SJCRH30 (cell line): ENCODE data around the gene AADACL3. TPM values are rescaled to one million over a fixed set of nuclear protein-coding genes. Genes with fewer than 3 reads are reported as not detected.

ENCODE experiments used
- DNase-seq, 2 experiments: peaks; one replicate each; pipeline ENCODE4 v3.0.0-alpha.2; 2015 to 2020
- H3K27ac ChIP-seq: fragments of 250-450 bp; sonication (Bioruptor Pico); 2 replicates; pipeline ENCODE4 v1.5.1; 2020; ENCODE audit warnings: mild to moderate bottlenecking, moderate library complexity
- H3K27me3 ChIP-seq: fragments of 250-450 bp; sonication (Bioruptor Pico); 2 replicates; pipeline ENCODE4 v1.5.1; 2020; ENCODE audit warnings: mild to moderate bottlenecking, moderate library complexity
- H3K36me3 ChIP-seq: fragments of 250-450 bp; sonication (Bioruptor Pico); 2 replicates; pipeline ENCODE4 v1.5.1; 2020; ENCODE audit warnings: mild to moderate bottlenecking, moderate library complexity
- H3K4me1 ChIP-seq: fragments of 250-450 bp; sonication (Bioruptor Pico); 2 replicates; pipeline ENCODE4 v1.5.1; 2020; ENCODE audit warnings: mild to moderate bottlenecking, moderate library complexity
- H3K4me3 ChIP-seq: fragments of 250-450 bp; sonication (Bioruptor Pico); 2 replicates; pipeline ENCODE4 v1.5.1; 2020; ENCODE audit warnings: mild to moderate bottlenecking, moderate library complexity
- H3K9me3 ChIP-seq: fragments of 250-450 bp; sonication (Bioruptor Pico); replicated peaks from 2 replicates; pipeline ENCODE4 v1.5.1; 2020; ENCODE audit warnings: mild to moderate bottlenecking, moderate library complexity
- total RNA-seq: library from RNA; depleted of rRNA; stranded (reverse); fragments of >200 nt; shearing (Covaris generic); gene quantifications from 2 replicates; pipeline ENCODE4 v1.2.3, GENCODE V29; 2014

AADACL3 gene
- total RNA-seq, 1 experiment from 2014 or later: not detected

DNA sequence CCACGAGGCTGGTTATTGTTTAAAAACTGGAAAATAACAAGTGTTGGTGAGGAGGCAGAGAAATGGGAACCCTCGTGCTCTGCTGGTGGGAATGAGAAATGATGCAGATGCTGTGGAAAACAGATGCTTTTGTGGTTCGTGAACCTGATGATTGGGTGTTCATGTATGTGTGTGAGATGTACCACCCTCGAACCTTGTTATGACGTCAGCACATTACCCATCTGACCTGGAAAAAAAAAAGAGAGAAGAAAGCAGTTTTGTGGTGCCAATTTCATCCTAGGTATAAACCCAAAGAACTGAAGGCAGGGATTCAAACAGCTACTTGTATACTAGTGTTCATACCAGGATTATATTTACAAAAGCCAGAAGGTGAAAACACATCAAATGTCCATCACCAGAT, 23.7 kb downstream of the AADACL3 start:
- H3K4me1 ChIP-seq: no peaks in the 10 kb centered on the region
- H3K4me3 ChIP-seq: no peak overlapping the region
- H3K27me3 ChIP-seq: no peaks in the 10 kb centered on the region
- no peaks in the 10 kb centered on the region for H3K36me3 ChIP-seq
- H3K9me3 ChIP-seq: no peaks in the 10 kb centered on the region
- no peak overlapping the region for H3K27ac ChIP-seq
- DNase-seq: no peak

DNA sequence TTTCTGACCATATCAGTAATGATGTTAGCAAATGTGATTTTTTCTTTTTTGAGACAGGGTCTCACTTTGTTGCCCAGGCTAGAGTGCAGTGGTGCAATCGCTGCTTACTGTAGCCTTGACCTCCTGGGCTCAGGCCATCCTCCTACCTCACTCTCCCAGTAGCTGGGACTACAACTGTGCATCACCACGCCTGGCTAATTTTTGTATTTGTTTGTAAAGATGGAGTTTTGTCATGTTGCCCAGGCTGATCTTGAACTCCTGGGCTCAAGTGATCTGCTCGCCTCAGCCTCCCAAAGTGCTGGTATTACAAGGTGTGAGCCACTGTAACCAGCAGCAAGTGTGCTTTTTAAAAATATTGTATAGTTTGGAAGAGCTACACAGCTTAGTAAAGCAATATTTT, 26.0 kb downstream of the AADACL3 start:
- Histone ChIP-seq H3K36me3 (no peaks in the 10 kb centered on the region), H3K27ac (no peak overlapping the region), H3K4me1 (no peaks in the 10 kb centered on the region), H3K27me3 (no peaks in the 10 kb centered on the region), H3K4me3 (no peak overlapping the region), H3K9me3 (no peaks in the 10 kb centered on the region)
- no peak for DNase-seq

DNA sequence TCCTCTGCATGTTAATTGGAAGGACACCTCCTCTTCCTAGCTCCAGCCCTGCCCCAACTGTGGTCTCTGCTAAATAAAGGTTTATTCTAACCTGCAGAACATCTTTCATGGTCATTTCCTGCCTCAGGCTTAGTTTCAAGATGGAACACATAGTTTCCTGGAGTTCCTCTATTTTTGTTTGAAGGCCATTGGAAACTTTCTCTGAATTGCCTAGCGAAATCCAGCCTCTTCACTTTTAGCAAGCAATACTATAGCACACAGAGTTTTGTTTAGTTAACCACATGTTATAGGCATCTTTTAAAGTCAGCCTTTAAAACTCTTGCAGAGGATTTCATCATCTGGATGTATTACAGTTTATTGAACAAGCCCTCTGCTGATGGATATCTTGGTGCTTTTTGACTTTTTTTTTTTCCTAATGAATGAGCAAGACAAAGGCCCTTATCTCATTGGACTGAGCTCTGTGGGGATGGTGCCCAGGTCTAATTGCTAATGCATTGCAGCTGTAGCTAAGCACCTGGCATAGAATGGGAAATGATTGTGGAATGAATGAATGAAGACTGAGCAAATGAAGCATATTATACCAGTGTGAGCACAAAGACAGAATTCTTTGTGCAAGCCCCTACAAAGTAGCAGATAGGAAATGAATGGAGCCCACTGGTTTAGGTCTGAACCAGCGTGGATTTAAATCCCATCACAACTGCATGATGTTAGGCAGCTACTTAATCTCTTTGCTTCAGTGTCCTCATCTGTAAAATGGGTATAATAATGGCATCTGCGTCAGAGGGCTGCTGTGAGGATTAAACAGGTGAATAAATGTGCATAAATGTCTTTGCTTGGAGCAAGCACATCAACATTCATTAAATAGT, 29.4 kb downstream of the AADACL3 start:
- H3K27ac ChIP-seq: no peak overlapping the region

DNA sequence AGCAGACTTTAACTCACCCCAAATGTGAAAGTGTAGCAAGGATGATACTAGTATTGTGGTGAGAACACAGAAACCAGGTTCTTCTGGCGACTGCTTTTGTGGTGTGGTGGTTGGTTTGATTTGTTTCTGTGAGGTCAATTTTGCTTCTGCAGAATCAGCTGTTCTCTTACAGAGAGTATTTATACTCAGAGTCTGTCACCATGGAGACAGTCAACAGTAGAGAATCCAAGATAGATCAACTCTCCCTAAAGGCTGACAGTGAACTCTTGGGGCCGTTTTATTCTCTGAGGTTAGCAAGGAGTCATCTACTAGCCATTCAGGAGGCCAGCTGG, 30.0 kb downstream of the AADACL3 start, which contains the start of gene CFAP107:
CFAP107 (plus strand) TSS at position 209 of the 332 bp plus-strand sequence. CDS start 231 bp downstream, outside the sequence.
- H3K36me3 ChIP-seq: no peaks in the 10 kb centered on the region
- DNase-seq: no peak
- H3K27me3 ChIP-seq: no peaks in the 10 kb centered on the region
- no peak within 1 kb of the TSS for H3K4me3 ChIP-seq
- H3K27ac ChIP-seq: no peak within 1 kb of the TSS
- no peaks in the 10 kb centered on the region for H3K4me1 ChIP-seq
- 0 out of 2 replicates have a peak, but pooled peaks cover 2% of the 10 kb centered on the region for H3K9me3 ChIP-seq

More for the DNA sequence above, 29.4 kb downstream of the AADACL3 start:
- Histone ChIP-seq H3K27me3 (no peaks in the 10 kb centered on the region), H3K4me3 (no peak overlapping the region), H3K9me3 (0 out of 2 replicates have a peak, but pooled peaks cover 2% of the 10 kb centered on the region), H3K36me3 (no peaks in the 10 kb centered on the region), H3K4me1 (no peaks in the 10 kb centered on the region)
- DNase-seq: no peak

DNA sequence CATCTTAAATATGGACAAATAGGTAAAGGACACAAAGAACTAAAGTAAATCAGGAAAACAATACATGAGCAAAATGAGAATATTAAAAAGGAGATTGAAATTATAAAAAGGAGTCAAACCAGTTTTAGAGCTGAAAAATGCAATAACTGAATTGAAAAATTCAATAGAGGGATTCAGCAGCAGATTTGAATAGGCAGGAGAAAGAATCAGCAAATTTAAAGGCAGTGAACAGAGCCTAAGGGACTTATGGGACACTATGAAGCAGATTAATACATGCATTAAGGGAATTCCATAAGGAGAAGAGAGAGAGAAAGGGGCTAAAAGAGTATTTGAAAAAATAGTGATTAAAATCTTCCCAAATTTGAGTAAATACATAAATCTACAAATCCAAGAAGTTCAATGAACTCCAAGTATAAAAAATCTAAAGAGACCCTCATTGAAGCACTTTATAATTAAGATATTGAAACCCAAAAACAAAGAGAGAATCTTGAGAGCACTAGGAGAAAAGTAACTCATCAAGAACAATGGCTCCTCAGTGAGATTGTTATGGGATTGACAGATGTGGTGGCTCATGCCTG, 33.0 kb downstream of the AADACL3 start:
- Histone ChIP-seq H3K4me3 (no peak overlapping the region), H3K9me3 (0 out of 2 replicates have a peak, but pooled peaks cover 2% of the 10 kb centered on the region), H3K27ac (no peak overlapping the region), H3K4me1 (no peaks in the 10 kb centered on the region), H3K27me3 (no peaks in the 10 kb centered on the region), H3K36me3 (no peaks in the 10 kb centered on the region)
- no peak for DNase-seq

DNA sequence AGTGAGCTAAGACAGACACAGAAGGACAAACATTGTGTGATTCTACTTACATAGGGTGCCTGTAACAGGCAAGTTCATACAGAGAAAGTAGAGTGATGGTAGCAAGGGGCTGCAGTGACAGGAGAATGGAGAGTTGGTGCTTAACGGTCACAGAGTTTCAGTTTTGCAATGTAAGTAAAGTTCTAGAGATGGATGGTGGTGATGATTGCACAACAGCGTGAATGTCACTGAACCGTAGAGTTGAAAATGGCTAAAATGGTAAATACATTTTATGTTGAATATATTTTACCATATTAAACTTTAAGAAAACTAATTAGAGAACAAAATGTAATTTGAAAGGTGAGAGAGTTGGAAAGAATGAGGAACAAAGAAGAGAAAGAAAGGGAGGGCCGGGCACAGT, 38.8 kb downstream of the AADACL3 start:
- 0 out of 2 replicates have a peak, but pooled peaks cover under 1% of the 10 kb centered on the region for H3K9me3 ChIP-seq

DNA sequence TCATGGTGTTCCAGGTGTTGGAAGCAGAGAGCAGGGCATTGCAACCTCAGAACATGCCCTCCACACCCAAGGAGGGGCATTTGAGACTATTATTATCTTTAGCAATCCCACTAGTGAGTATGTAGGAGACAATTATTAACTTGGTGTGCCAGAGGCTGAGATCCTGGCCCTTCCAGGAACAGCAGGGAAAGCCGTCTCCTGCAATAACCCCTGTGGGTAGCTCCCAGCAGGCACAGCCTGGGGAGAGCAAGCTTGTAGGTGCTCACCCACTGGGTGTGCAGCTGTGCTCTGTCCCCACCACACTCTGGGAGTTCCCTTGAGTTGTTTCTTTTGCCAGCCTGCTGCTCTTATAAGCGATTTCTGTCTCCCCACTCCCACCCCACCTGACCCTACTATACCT, 40.4 kb downstream of the AADACL3 start:
- H3K27me3 ChIP-seq: peaks cover 8% of the 10 kb centered on the region; the same call in 1 of the 2 replicates
- H3K4me1 ChIP-seq: no peaks in the 10 kb centered on the region
- H3K36me3 ChIP-seq: no peaks in the 10 kb centered on the region
- no peak for DNase-seq
- H3K4me3 ChIP-seq: no peak overlapping the region
- H3K9me3 ChIP-seq: no peaks in the 10 kb centered on the region
- no peak overlapping the region for H3K27ac ChIP-seq

More for the DNA sequence above, 38.8 kb downstream of the AADACL3 start:
- Histone ChIP-seq H3K27ac (no peak overlapping the region), H3K36me3 (no peaks in the 10 kb centered on the region), H3K27me3 (peaks cover 8% of the 10 kb centered on the region; the same call in 1 of the 2 replicates), H3K4me3 (no peak overlapping the region), H3K4me1 (no peaks in the 10 kb centered on the region)
- DNase-seq: no peak

DNA sequence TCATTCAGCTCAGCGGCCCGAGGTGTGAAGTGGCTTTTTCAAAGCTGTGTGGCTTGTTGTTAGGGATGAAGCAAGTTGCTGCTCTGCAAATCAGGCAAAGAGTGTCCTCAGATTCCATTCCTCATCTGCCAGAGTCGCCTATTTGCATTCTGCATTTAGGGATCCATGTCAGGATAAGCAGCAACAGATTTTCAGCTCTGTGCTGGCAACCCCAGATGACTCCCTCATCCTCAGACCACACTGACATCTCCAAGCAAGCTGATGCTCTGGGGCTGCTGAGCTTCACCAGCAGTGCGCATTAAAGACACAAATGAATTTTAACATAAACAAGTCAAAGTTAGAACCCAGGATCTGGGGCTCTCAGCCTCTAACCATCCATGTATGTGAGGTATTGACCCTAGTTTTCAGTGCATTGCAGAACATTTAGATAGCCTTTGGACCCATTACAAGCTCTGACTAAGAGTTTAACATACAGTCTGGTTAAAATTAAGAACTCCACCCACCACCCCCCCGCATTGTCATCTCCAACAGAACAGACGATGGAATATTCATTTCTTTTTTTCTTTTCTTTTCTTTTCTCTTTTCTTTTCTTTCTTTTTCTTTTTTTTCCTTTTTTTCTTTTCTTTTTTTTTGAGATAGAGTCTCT, 41.0 kb downstream of the AADACL3 start:
- DNase-seq: no peak

DNA sequence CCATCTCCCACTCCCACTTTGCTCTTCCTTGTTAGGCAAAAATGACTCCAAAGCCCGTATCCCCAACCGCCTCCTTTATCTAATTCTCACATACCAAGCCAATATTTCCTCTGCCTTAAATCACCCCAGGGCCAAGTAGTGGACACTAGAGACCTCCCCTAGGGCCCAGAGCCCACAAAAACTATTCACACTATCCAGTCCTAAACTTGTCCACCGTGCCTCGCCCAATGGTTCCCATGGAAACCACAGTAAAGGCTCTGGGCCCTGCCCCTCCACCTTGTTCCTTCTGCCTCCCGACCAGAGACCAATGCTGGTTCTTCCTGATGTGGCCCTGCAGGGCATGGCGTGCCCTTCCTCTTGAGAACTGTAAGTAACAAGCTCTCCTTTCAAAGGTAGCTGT, 41.9 kb downstream of the AADACL3 start:
- no peaks in the 10 kb centered on the region for H3K4me1 ChIP-seq
- DNase-seq: no peak
- no peaks in the 10 kb centered on the region for H3K9me3 ChIP-seq
- H3K27me3 ChIP-seq: peaks cover 8% of the 10 kb centered on the region; the same call in 1 of the 2 replicates
- no peaks in the 10 kb centered on the region for H3K36me3 ChIP-seq
- H3K4me3 ChIP-seq: no peak overlapping the region
- no peak overlapping the region for H3K27ac ChIP-seq

More for the DNA sequence above, 41.0 kb downstream of the AADACL3 start:
- H3K36me3 ChIP-seq: no peaks in the 10 kb centered on the region
- no peak overlapping the region for H3K27ac ChIP-seq
- peaks cover 8% of the 10 kb centered on the region; the same call in 1 of the 2 replicates for H3K27me3 ChIP-seq
- no peaks in the 10 kb centered on the region for H3K4me1 ChIP-seq
- no peaks in the 10 kb centered on the region for H3K9me3 ChIP-seq
- H3K4me3 ChIP-seq: no peak overlapping the region

DNA sequence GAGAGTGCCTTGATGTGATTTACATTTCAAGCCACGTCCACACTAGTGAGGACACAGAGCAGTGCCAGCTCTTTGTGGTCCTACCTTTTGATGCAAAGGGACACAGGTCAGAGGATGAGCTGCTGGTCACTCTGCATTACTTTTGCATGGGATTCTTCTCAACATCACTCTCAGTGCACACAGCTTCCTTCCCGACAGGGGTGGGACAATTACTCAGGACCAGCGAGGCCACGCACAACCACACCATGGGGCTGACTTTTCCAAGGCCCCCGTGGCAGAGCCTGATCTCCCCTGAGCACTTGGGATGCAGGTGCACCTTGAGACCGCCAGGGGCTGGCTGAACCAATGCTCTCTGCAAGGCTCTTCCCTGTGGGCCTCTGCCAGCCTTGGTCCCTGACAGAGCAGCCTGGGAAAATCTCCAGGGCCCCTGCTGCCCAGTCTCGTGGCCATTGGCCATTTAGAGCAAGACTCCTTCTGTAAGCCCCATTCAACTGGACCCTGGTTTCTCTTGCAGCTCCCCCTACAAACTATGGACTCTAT, 44.4 kb downstream of the AADACL3 start:
- Histone ChIP-seq H3K27me3 (peaks cover 8% of the 10 kb centered on the region; the same call in 1 of the 2 replicates), H3K27ac (no peak overlapping the region), H3K36me3 (no peaks in the 10 kb centered on the region), H3K4me3 (no peak overlapping the region), H3K4me1 (no peaks in the 10 kb centered on the region), H3K9me3 (no peaks in the 10 kb centered on the region)
- peak in 1 of 2 experiments; percentile 8 for DNase-seq

DNA sequence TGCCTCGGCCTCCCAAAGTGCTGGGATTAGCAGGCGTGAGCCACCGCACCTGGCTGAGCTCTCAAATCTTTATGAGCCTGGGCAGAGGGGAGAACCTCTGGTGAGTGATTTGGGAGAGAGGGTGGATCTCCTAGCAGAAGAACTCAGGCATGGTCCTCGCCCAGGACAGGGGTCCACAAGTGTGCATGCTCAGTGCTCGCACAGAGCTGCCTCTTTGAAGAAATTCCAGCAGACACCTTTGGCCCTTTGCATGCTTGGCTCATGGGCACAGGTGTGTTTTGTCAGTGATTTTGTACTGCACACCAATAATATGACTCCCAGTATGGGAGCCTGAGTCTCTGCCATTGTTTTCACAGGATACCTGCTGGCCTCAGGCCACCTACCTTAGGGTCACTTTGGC, 45.9 kb downstream of the AADACL3 start:
- Histone ChIP-seq H3K4me1 (no peaks in the 10 kb centered on the region), H3K36me3 (no peaks in the 10 kb centered on the region), H3K27ac (no peak overlapping the region), H3K9me3 (no peaks in the 10 kb centered on the region), H3K27me3 (peaks cover 8% of the 10 kb centered on the region; the same call in 1 of the 2 replicates), H3K4me3 (no peak overlapping the region)
- DNase-seq: no peak

DNA sequence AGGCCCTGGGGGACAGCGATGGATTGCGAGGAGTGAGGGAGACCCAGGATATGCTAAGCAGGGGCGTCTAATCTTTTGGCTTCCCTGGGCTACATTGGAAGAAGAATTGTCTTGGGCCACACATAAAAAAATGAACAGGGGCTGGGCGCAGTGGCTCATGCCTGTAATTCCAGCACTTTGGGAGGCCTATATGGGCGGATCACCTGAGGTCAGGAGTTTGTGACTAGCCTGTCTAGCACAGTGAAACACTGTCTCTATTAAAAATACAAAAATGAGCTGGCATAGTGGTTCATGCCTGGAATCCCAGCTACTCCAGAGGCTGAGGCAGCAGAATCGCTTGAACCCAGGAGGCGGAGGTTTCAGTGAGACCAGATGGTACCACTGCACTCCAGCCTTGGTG, 46.9 kb downstream of the AADACL3 start:
- Histone ChIP-seq H3K4me1 (no peaks in the 10 kb centered on the region), H3K9me3 (no peaks in the 10 kb centered on the region), H3K27me3 (peaks cover 2% of the 10 kb centered on the region; the same call in 1 of the 2 replicates), H3K4me3 (no peak overlapping the region), H3K36me3 (no peaks in the 10 kb centered on the region), H3K27ac (no peak overlapping the region)
- no peak for DNase-seq

DNA sequence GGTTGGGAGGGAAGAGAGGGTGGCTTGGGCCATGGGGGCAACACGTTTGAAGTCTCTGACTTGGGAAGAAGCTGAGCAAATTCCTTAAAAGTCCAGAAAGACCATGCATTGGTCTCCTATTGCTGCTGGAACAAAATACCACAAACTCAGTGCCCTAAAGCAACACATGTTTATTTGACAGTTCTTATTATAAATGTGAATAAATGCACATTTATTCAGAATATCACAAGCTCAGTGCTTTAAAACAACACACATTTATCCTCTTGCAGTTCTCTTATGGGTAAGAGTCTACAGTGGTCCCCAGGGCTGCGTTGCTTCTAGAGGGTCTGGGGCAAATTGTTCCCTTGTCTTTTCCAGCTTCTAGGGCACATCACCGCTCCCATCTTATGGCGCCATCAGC, 47.6 kb downstream of the AADACL3 start:
- H3K36me3 ChIP-seq: no peaks in the 10 kb centered on the region
- no peak overlapping the region for H3K27ac ChIP-seq
- no peak overlapping the region for H3K4me3 ChIP-seq
- H3K4me1 ChIP-seq: no peaks in the 10 kb centered on the region
- H3K27me3 ChIP-seq: no peaks in the 10 kb centered on the region
- no peaks in the 10 kb centered on the region for H3K9me3 ChIP-seq
- DNase-seq: no peak

DNA sequence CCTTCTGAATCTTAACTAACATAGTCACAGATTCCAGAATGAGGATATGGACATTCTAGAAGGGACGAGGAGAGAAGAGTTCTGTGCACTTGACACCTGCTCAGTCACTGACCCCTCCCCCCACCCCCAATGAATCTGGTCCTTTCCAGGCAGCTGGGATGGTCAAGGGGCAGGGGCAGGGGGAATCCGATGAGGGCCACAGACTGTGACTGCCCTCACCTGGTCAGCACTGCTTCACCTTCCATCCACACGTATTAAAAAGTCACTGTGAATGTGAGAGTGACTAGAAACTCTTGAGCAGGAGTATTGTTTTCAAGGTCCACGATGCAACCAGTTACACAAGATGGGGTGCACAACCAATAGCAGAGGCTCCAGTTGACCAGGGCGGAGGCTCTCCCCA, 48.1 kb downstream of the AADACL3 start:
- Histone ChIP-seq H3K4me1 (no peaks in the 10 kb centered on the region), H3K9me3 (no peaks in the 10 kb centered on the region), H3K36me3 (no peaks in the 10 kb centered on the region), H3K4me3 (no peak overlapping the region), H3K27ac (no peak overlapping the region), H3K27me3 (no peaks in the 10 kb centered on the region)
- DNase-seq: no peak

DNA sequence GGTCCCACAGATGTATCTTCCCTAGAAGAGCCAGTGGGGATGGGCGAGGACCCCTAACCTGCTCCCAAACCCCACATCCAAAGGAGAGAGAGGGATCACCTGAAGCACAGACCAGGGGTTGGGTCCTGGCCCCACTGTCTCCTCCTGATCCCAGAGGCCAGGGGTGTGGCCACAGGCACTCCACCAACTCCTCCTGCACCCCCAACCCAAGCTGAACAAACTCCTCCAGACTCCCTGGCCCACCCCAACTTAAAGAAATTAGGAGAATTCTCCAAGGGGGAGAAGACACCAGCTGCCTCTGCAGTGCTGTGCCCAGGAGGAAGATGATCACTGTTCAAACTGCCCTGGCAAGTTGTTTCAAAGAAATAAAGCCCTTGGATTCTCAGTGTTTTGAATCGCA, 53.1 kb downstream of the AADACL3 start:
- H3K9me3 ChIP-seq: no peaks in the 10 kb centered on the region
- no peaks in the 10 kb centered on the region for H3K36me3 ChIP-seq
- H3K4me1 ChIP-seq: no peaks in the 10 kb centered on the region
- no peak for DNase-seq
- no peak overlapping the region for H3K27ac ChIP-seq
- H3K27me3 ChIP-seq: peaks cover 9% of the 10 kb centered on the region; the same call in 1 of the 2 replicates
- no peak overlapping the region for H3K4me3 ChIP-seq
